Measurements from ENCODE around the gene CAMSAP1.

CAMSAP1 gene

DNA sequence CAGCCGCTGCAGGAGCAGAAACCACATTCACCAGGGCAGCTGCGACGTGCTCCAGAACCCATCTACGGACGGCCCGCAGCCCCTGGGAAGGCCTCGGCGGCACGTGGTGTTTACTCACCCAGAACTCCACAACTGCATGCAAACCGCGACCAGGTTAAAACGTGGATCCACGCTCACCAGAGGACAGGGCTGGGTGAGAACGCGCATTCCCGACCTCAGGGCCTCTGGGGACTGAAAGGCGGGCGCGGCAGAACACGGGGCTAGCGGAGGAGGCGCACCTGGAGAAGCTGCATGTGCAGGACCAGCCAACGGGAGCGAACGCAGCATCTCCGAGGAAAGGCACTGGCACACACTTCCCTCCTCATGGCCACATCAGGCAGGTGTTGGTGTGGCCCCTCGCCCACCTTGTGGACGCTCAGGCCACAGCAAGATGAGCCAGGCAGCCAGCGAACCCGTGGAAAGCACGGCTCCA is 24.0 kb upstream of the CAMSAP1 start:
- Histone ChIP-seq H3K27ac (no peak overlapping the region), H3K9me3 (replicated peaks in 1 of 11) (peaks cover 2 to 5% (median 4%) of the 10 kb centered on the region in 11 experiments; a peak in 17 of 22 replicates), H3K9ac (peak overlapping the region in 2 of 11 experiments; percentile 9 to 29; a peak in 1 of 22 replicates), H3K27me3 (no peaks in the 10 kb centered on the region), H4K20me1 (peaks cover 35 to 92% (median 74%) of the 10 kb centered on the region in 11 experiments), H3K4me1 (peaks cover 19 to 43% (median 30%) of the 10 kb centered on the region in 10 experiments), H3K4me2 (peak overlapping the region in 7 of 11 experiments; percentile 4 to 61 (median 33); a peak in 12 of 22 replicates), H3K4me3 (no peak overlapping the region), H3K36me3 (peaks cover 45 to 81% (median 64%) of the 10 kb centered on the region in 11 experiments)
- no peak for TF ChIP-seq Cebpa-rat (IDR thresholded peaks at IDR 0.05)

DNA sequence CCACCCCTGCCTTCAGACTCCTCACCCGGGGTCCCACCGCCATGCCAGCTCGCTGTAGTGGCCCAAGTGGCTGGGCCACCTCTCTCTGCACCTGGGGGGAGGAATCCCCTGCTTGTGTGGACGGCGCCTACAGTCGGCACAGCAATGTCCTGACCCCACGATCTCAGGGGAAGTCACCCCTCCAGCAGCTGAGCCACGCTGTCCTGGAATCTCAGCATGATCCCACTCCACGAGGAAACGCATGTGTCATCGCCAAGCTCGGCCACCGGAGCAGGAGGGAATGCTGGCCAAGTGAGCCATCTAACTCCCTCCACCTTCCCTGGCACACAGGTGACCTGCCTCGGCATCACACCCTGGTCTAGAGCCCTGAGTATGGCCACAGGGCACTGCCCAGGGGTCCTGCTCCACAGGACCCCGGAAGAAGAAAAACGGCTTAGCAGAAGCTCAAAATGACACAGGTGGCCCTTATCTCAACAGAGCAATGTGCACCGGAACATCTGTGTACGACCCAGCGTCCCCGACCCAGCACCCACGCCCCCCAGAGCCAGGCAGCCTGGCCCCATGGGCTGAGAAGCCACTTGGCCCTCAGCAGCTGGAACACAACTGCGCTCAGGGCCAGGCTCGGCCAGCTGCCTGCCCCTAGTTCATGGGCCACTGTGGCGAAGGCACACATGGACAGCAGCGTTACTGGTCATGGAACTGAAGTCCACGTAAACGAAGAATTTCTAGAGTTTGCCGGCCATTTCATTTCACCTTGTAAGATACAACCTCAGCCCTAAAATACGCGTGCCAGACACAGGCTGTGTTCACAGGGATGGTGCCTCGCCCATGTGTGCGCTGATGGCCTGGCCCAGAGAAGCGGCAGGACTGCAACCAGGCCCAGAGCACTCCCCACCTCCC is 23.4 kb upstream of the CAMSAP1 start:
- TF ChIP-seq Cebpa-rat (IDR thresholded peaks at IDR 0.05) = no peak
- Histone ChIP-seq H4K20me1 (peaks cover 35 to 97% (median 77%) of the 10 kb centered on the region in 11 experiments), H3K4me3 (no peak overlapping the region), H3K36me3 (peaks cover 38 to 81% (median 60%) of the 10 kb centered on the region in 11 experiments), H3K4me1 (peaks cover 26 to 46% (median 32%) of the 10 kb centered on the region in 10 experiments), H3K9ac (peak overlapping the region in 2 of 11 experiments; percentile 9 to 29; a peak in 2 of 22 replicates), H3K27ac (no peak overlapping the region), H3K4me2 (peak overlapping the region in 8 of 11 experiments; percentile 2 to 61 (median 32); a peak in 13 of 22 replicates), H3K27me3 (no peaks in the 10 kb centered on the region), H3K9me3 (replicated peaks in 1 of 11) (no peaks in the 10 kb centered on the region)

DNA sequence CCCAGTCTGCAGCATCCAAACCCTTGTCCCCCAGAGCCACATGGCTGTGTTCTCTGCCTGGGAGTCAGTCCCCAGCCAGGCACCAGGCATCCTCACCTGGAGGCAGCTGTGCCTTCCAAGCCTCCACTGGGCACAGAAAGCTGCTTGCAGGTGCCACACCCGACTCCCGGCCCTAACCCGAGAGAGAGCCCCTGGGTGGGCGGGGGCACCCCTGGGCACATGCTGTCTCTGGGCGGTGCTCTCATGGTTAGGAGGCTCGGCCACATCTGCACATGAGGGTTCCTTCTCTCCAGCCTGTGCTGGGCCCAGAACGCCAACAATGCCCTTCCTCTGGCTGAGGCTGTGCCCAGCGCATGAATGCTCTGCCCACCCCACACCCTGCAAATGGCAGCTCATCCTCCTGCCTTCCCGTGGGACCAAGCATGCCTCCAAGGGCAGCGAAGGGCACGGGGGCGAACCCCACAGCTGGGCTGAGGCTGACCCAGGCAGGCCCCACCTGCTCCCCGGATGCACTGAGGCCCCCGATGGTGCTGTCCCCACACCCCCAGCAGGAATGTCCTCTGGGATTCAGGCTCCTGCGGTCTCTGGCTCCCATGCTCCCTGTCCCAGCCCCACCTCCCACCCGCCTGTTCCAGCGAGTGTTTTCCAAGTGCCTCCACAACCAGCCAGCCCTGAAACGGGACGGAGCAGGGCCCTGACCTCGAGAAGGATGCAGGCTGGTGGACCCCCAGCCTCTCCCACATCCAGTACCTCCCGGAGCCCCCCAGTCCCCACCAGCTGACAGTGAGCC is 22.5 kb upstream of the CAMSAP1 start:
- H3K4me1 ChIP-seq = peaks cover 26 to 46% (median 32%) of the 10 kb centered on the region in 10 experiments
- no peak overlapping the region for H3K9ac ChIP-seq
- H3K4me3 ChIP-seq = no peak overlapping the region
- TF ChIP-seq Cebpa-rat (IDR thresholded peaks at IDR 0.05) = no peak
- peaks cover 34 to 81% (median 52%) of the 10 kb centered on the region in 11 experiments for H3K36me3 ChIP-seq
- H4K20me1 ChIP-seq = peaks cover 35 to 95% (median 77%) of the 10 kb centered on the region in 11 experiments
- H3K9me3 ChIP-seq (replicated peaks in 1 of 11) = no peaks in the 10 kb centered on the region
- H3K27ac ChIP-seq = no peak overlapping the region
- H3K27me3 ChIP-seq = no peaks in the 10 kb centered on the region
- peak overlapping the region in 7 of 11 experiments; percentile 4 to 61 (median 33); a peak in 12 of 22 replicates for H3K4me2 ChIP-seq

DNA sequence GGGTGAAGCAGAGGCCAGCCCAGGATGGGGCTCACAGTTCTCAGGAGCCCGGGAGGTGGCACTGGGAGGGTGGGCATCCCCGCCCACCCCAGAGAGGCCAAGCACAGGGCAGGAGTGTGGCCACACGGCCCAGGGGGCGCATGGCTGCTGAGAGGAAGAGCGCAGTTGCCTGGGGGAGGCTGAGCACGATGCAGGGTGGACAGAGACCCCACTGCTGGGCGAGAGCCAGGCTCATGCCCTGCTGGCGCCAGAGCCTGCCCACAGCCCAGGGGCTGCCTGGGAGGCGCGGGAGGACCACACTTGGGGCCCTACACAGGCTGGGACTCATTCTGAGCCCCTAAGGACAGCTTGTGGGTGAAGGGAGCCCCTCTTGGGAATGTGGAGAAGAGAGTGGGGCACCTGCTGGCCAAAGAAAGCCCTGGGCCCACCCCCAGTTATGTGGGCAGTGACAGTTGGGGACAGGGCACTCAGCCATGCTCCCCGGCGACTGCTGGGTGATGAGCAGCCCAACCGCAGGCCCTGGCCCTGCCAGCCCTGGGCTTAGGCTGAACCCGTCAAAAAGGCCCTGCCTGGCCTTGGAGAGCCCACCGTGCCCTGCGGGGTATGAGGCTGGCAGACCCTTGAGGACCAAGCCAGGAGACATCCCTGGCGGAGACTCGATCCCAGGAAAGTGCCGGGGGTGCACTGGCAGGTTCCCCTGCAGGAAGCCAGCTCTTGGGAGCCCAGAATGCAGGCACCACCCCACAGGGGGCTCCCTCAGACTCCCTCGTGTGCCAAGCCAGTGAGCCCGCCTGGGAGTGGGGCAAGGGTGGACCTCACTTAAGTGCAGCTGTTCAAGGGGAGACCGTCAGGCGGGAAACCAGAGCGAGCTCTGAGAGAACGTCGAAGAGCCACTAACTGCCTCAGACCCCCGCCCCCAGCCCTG is 21.6 kb upstream of the CAMSAP1 start:
- no peaks in the 10 kb centered on the region for H3K9me3 ChIP-seq (replicated peaks in 1 of 11)
- peaks cover 32 to 80% (median 47%) of the 10 kb centered on the region in 11 experiments for H3K36me3 ChIP-seq
- peak overlapping the region in 5 of 11 experiments; percentile 26 to 61 (median 33); a peak in 9 of 22 replicates for H3K4me2 ChIP-seq
- H4K20me1 ChIP-seq = peaks cover 35 to 86% (median 72%) of the 10 kb centered on the region in 11 experiments
- TF ChIP-seq Cebpa-rat (IDR thresholded peaks at IDR 0.05) = no peak
- H3K27ac ChIP-seq = no peak overlapping the region
- H3K4me3 ChIP-seq = no peak overlapping the region
- H3K27me3 ChIP-seq = no peaks in the 10 kb centered on the region
- peaks cover 26 to 46% (median 32%) of the 10 kb centered on the region in 10 experiments for H3K4me1 ChIP-seq
- H3K9ac ChIP-seq = peak overlapping the region in 2 of 11 experiments; percentile 1 to 9; a peak in 2 of 22 replicates

DNA sequence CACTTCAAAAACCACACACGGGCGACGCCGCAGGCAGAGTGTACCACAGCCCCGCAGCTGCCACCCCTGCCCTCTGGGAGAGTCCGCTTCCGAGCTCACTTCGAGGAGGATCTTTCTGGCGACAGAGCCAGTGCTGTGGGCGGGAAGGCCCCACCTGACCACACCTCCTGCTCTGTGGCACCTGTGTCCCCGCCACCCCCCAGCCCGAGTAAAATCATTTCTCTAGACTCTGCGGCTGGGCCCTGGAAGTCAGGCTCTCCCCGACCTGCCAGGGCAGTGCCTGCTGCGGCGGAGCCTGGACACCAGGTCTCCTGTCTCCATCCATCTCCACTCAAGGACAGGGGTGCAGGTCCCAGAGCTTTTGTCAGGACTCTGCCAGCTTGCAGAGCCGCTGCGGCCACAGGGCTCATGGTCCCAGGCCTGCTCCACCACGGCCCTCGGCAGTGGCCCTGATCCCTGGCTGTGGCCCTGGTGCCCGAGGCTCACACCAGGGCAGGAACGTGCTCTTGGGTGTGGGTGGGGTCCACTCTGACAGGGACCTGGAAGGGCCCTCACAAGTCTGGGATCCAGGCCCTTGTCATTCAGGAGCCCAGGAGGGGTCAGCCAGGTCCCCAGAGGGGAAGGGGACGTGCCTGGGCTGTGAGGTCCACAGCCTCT is 20.9 kb upstream of the CAMSAP1 start:
- H3K4me2 ChIP-seq = peak overlapping the region in 1 of 11 experiments; percentile 70; a peak in 2 of 22 replicates
- no peaks in the 10 kb centered on the region for H3K9me3 ChIP-seq (replicated peaks in 1 of 11)
- H4K20me1 ChIP-seq = peaks cover 34 to 78% (median 67%) of the 10 kb centered on the region in 11 experiments
- H3K36me3 ChIP-seq = peaks cover 26 to 80% (median 46%) of the 10 kb centered on the region in 11 experiments
- H3K9ac ChIP-seq = no peak overlapping the region; a peak in 1 of 22 replicates
- no peaks in the 10 kb centered on the region for H3K27me3 ChIP-seq
- no peak for TF ChIP-seq Cebpa-rat (IDR thresholded peaks at IDR 0.05)
- H3K27ac ChIP-seq = no peak overlapping the region
- H3K4me1 ChIP-seq = peaks cover 26 to 46% (median 32%) of the 10 kb centered on the region in 10 experiments
- H3K4me3 ChIP-seq = no peak overlapping the region

DNA sequence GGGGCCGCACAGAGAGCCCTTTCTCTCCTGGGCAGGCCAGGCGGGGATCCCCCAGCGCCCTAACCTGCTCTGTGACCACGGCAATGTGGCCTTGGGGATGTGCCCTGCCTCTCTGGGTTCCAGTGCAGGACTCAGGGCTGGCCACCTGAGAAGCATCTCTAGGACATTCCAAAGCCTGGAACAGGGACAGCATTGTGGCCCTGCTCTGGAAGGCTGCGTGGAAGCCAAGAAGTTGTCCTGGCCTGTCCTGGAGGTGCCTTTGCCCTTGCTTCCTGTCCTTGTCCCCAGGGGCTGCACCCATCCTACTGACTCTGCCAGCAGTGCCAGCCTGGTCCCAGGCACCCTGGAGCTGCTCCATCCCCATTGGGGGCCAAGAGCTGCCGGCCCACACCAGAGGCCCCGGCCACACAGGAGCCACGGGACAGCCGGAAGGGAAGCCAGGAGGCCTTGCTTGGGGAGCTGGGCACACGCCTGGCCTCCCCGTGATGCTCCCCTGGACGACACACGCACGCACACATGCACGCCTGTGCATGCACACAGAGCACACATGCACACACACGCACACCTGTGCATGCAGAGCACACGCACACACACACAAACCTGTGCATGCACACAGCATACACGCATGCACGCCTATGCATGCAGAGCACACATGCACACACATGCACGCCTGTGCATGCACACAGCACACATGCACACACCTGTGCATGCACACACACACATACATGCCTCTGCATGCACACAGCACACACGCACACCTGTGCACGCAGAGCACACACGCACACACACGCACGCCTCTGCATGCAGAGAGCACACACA is 20.1 kb upstream of the CAMSAP1 start:
- H3K27ac ChIP-seq = peak overlapping the region in 1 of 11 experiments; percentile 60; a peak in 1 of 22 replicates
- H3K9ac ChIP-seq = no peak overlapping the region; a peak in 1 of 22 replicates
- H3K4me2 ChIP-seq = peak overlapping the region in 5 of 11 experiments; percentile 6 to 75 (median 59); a peak in 8 of 22 replicates
- H3K27me3 ChIP-seq = no peaks in the 10 kb centered on the region
- H3K4me1 ChIP-seq = peaks cover 26 to 46% (median 32%) of the 10 kb centered on the region in 10 experiments
- no peak for TF ChIP-seq Cebpa-rat (IDR thresholded peaks at IDR 0.05)
- H4K20me1 ChIP-seq = peaks cover 28 to 70% (median 59%) of the 10 kb centered on the region in 11 experiments
- H3K36me3 ChIP-seq = peaks cover 18 to 80% (median 38%) of the 10 kb centered on the region in 11 experiments
- H3K9me3 ChIP-seq (replicated peaks in 1 of 11) = no peaks in the 10 kb centered on the region
- no peak overlapping the region for H3K4me3 ChIP-seq
